GM18517 (cell line): Measurements from ENCODE around the gene NPHP4.

ENCODE experiments used
- ATAC-seq: cut with Tn5 transposase; IDR thresholded peaks from one replicate; pipeline ENCODE4 v1.9.1; 2021; ENCODE audit warnings: mild to moderate bottlenecking, moderate library complexity; ENCODE audit not compliant: unreplicated experiment

The NPHP4 gene

DNA sequence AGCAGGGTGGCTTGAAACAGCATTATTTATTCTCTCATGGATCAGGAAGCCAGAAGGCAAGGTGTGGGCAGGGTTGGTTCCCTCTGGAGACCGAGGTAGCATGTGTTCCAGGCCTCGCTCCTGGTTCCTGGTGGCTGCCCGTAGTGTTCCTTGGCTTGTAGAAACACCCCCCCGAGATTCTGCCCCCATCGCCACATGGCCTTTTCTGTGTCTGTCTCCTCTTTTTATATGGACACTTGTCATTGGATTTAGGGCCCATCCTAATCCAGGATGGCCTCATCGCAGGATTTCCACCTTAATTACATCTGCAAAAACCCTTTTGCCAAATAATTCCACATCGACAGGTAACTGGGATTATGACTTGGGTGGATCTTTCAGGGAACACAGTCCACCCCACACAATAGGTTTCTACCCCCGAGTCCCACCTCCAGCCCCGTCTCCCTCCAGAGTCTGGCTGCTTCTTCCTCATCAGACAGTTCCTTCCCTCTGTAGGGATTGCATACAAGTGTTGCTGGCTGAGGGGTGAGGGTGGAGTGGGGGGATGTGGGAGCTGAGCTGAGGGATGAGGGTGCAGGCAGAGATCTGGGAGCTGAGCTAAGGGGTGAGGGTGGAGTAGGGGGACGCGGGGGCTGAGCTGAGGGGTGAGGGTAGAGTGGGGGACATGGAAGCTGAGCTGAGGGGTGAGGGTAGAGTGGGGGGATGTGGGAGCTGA is 12.3 kb upstream of the NPHP4 start:
- ATAC-seq: no peak

- no peak for ATAC-seq
These were observed 11.6 kb upstream of the NPHP4 start for GRCh38 chr1:6003568-6004411.

DNA sequence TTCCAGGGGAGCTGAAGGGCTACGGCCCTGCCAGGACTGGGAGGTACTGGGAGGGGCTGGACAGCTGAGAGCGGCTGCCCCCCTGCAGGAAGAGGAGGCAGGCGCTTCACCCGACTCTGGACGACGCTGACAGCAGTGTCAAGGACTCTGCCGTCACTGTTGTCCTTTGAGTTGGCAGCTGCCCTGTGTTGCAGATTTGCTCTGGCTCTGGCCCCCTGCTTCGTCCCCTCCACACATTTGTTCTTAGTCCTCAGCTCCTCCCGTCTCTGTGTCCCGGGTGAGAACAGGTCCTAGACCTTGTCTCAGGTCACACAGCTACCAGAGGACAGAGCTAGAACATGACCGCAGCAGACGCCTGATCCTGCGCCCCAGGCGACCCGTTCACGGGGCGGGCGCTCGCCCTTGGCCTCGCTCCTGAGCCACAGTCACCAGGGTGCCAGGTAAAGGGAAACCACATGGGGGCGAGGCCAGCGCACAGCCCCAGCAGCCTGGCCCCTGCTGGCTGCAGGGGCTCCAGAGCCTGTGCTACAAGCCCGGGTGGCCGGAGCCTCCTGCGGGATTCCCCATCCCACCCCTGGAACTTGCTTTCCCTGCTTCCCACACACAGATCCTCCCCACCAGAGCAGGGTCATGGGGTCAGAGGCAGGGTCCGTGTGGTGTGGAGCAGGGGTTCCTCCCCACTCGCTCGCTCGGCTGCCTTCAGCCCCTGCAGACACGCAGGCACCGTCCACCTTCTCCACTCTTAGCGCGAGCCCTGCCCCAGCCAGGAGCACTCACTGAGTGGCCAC is 10.7 kb upstream of the NPHP4 start:
- ATAC-seq: no peak

GRCh38 chr1:6001992-6002576 is 9.9 kb upstream of the NPHP4 start:
- no peak for ATAC-seq

DNA sequence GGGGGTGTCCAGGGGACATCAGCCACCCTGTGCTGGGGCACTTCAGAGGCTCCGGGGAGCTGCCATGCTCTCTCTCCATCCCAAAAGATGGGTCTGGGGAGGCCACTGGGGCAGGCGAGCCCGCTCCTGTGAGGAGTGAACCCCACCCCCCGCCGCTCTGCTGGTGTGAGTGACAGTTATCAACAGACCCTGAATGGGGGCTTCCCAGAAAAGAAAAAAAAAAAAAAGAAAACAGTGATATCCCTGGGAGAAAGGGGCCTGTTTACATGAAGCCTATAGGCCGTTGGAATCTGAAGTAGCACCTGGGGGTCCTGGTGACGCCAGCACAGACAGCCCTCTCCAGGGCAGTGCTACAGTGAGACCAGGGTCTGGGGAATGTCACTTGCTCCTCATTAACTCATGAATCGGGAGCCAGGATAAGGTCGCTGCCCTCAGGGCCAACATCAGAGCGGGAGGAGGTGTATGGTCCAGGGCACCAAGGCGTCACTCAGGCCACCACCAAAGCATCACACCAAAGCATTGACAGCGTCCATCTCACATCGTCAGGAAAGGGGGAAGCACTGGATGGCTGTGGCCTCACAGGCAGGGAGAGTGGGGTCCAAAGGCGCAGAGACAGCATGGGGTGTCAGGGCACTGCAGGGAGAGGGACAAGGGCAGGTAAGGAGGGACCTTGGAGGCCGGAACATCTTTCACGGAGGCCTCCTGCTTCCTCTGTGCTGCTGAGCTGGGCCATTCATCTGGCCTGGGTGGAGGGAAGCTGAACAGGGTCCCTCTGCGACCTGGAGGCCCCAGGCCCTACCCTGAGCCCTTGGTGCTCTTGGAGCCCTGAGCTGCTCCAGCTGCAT is 8.4 kb upstream of the NPHP4 start:
- no peak for ATAC-seq

DNA sequence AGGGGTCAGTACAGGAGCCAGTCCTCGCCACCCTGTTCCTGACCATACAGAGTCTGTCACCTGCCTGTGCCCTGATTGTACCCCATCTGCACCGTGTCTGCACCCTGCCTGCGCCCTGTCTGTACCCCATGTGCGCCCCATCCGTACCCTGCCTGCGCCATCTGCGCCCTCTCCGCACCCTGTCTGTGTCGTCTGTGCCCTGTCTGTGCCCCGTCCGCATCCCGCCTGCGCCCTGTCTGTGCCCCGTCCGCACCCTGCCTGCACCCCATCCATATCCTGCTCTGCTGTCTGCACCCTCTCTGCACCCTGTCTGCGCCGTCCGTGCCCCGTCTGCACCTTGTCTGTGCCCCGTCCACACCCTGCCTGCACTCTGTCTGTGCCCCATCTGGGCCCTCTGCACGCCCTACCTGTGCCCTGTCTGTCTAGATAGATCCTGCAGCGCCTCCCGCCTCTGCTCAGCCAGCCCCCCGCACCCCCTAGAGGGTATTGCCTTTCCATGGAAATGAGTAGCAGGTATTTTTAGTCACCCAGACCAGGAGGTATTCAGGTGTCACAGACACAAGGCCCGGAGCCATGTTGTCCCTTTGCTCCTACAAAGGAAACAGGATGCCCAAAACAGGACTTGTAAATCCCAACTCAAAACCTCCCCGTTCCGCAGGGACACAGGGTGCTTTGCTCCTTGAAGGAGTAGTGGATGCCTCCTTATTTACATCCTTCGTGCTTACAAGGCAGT is 7.7 kb upstream of the NPHP4 start:
- no peak for ATAC-seq

DNA sequence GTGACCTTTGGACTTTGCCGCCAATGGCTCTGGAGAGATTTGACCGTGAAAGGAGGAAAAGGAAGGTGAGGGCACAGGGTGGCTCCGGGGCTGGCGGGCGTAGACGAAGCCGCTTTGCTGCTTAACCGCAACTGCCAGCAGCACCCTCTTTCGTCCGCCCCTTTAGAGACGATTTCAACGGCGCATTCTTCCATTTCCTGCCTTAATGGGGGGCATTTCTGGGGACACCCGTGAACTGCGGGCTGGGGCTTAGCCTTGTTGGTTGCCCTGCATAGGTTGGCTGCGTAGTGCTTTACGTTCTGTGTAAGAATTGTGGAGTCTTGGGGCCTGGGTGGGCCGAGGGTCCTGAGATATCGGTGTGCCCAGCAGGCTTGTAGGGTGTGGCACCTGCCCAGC is 6.7 kb upstream of the NPHP4 start:
- ATAC-seq: no peak

GRCh38 chr1:5998051-5998905 is 6.1 kb upstream of the NPHP4 start:
- ATAC-seq: no peak

DNA sequence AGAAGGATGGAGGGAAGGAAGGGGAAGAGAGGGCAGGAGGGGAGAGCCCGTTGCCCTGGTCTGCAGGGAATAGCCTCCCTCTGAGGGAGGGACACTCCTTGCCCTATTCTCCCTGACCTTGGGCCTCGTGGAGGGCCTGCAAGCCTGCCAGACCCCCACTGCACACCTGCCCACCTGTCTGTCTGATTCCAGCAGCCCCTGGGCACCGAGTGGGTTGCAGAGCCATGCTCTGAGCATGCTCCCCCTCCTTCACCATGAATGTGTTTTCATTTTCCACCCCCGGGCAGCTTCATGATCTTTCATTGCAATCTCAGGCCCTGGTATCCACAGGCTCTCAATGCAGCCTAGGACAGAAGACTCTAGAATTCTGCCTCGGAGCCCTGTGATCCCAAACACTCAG is 5.1 kb upstream of the NPHP4 start:
- ATAC-seq: no peak

DNA sequence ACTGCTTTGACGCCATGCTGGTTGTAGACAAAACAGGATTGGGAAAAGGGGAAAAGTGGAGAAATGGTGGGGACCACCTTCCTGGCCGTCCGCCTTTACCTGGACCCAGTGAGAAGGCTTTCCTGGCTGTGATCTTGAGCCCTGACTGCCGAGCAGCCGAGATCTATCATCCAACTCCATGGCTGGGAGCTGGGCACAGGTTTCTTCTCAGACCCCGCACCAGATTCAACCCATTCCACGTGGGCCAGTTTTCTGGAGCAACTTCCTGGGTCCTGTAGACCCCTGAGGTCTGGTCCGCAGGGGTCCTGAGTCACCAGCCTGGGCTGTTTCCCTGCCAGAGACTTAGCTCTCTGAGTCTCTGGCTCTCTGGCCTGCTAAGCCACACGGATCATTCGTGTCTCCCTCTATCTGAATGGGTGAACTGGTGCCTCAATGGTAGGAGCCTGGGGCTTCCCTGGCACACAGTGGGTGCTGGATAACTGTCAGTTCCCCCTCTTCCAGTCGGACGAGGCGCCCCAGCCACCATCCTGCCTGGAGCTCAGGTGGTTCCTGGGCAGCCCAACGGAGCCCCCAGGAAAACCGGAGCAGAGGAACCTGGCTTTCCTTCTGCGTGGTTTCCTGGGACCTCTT is 4.5 kb upstream of the NPHP4 start:
- no peak for ATAC-seq

DNA sequence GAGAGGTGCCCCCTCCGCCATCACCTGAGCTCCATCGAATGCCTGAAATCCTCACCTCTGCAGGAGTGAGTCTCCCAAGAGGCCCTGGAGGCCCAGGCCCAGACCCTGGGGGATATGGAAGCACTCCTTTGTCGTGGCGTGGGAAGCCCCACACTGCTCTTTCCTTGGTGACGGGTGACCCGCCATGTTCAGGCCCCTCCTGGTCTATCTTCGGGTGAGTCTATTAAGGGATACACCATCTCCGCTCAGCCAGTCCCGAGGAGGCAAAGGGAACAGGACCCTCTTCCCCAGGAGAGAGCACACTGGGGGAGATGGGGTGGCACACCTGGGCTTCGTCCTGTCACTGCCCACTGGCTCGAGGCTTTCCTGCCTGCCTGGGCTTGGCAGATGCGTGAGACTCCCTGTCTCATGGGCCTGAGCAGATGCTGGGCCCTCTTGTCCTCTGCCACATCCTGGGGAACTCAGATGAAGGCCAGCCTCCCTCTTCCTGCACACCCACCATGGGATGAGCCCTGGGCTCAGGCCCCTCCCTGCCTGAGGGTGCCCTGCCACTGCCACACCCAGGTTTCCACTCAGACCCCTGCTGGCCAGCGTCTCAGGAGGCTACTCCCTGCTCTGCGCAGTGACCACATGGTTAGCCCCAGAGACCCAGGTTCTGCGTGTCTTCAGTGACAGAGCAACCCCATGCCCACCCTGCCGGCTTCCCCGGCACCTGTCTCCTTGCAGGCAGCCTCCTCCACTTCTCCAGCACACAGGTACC is 3.8 kb upstream of the NPHP4 start:
- ATAC-seq: no peak

- no peak for ATAC-seq
These were observed 2.7 kb upstream of the NPHP4 start for GRCh38 chr1:5994713-5995621.

- no peak for ATAC-seq
These were observed 1.6 kb upstream of the NPHP4 start for GRCh38 chr1:5993556-5994491.

GRCh38 chr1:5992814-5993555 is 760 bp upstream of the NPHP4 start:
- no peak for ATAC-seq
